SU-DHL-6 (cell line): Measurements from ENCODE around the gene KDM2B.

ENCODE experiments used
- EZH2phosphoT487 ChIP-seq: fragments of 200-600 bp; sonication (generic), shearing (Covaris generic); conservative IDR thresholded peaks from 2 replicates; pipeline ENCODE4 v1.6.1; 2018; ENCODE audit warnings: mild to moderate bottlenecking, antibody characterized with exemption, low read length, moderate library complexity, mixed read lengths
- TF ChIP-seq, protein P1 (sequence below): fragments of 200-600 bp; sonication (generic); IDR thresholded peaks from one replicate; pipeline ENCODE4 v1.5.1; 2017; ENCODE audit warnings: antibody characterized with exemption, mild to moderate bottlenecking, low read length, moderate library complexity; ENCODE audit not compliant: insufficient read depth, poor library complexity, severe bottlenecking

GRCh38 chr12:121513464-121514183 lies 67.2 kb downstream of the KDM2B start:
- TF ChIP-seq, protein P1, sequence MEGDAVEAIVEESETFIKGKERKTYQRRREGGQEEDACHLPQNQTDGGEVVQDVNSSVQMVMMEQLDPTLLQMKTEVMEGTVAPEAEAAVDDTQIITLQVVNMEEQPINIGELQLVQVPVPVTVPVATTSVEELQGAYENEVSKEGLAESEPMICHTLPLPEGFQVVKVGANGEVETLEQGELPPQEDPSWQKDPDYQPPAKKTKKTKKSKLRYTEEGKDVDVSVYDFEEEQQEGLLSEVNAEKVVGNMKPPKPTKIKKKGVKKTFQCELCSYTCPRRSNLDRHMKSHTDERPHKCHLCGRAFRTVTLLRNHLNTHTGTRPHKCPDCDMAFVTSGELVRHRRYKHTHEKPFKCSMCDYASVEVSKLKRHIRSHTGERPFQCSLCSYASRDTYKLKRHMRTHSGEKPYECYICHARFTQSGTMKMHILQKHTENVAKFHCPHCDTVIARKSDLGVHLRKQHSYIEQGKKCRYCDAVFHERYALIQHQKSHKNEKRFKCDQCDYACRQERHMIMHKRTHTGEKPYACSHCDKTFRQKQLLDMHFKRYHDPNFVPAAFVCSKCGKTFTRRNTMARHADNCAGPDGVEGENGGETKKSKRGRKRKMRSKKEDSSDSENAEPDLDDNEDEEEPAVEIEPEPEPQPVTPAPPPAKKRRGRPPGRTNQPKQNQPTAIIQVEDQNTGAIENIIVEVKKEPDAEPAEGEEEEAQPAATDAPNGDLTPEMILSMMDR: no peak
- TF ChIP-seq EZH2phosphoT487: no peak
